22Rv1 (cell line): ENCODE results near the gene ADCY2.

Experiments
- H3K27ac ChIP-seq: fragments of 450-650 bp; 2 replicates; pipeline ENCODE4 v1.5.1; 2017
- ZFX ChIP-seq: fragments of 450-650 bp; IDR thresholded peaks from 2 replicates; pipeline ENCODE4 v1.6.1; 2017; ENCODE audit warnings: antibody characterized with exemption, borderline replicate concordance
- TF ChIP-seq, protein P1 (sequence below): fragments of 450-650 bp; IDR thresholded peaks from 2 replicates; pipeline ENCODE4 v1.5.1; 2017; ENCODE audit warnings: mild to moderate bottlenecking

ADCY2 gene

DNA sequence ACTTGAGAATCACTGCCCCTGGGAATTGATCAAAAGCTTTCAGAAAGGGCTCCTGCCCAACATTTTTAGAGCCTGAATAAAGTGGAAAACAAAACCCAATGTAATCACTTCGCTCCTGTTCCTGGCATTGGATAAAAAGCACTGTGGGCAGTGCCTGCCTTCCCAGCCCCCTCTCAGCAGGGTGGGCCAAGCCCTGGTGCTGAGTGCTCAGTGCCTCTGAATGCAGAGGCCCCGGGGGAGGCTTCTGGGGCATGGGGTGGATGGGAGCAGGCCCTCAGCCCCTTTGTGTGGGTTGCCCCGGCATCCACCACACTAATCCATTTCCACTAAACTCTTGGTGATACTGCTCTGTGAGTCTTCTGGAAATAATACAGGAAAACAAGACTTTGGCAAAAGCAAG is 399.4 kb downstream of the ADCY2 start:
- TF ChIP-seq, protein P1, sequence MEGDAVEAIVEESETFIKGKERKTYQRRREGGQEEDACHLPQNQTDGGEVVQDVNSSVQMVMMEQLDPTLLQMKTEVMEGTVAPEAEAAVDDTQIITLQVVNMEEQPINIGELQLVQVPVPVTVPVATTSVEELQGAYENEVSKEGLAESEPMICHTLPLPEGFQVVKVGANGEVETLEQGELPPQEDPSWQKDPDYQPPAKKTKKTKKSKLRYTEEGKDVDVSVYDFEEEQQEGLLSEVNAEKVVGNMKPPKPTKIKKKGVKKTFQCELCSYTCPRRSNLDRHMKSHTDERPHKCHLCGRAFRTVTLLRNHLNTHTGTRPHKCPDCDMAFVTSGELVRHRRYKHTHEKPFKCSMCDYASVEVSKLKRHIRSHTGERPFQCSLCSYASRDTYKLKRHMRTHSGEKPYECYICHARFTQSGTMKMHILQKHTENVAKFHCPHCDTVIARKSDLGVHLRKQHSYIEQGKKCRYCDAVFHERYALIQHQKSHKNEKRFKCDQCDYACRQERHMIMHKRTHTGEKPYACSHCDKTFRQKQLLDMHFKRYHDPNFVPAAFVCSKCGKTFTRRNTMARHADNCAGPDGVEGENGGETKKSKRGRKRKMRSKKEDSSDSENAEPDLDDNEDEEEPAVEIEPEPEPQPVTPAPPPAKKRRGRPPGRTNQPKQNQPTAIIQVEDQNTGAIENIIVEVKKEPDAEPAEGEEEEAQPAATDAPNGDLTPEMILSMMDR: no peak
- TF ChIP-seq ZFX: no peak
- H3K27ac ChIP-seq: no peak overlapping the region

DNA sequence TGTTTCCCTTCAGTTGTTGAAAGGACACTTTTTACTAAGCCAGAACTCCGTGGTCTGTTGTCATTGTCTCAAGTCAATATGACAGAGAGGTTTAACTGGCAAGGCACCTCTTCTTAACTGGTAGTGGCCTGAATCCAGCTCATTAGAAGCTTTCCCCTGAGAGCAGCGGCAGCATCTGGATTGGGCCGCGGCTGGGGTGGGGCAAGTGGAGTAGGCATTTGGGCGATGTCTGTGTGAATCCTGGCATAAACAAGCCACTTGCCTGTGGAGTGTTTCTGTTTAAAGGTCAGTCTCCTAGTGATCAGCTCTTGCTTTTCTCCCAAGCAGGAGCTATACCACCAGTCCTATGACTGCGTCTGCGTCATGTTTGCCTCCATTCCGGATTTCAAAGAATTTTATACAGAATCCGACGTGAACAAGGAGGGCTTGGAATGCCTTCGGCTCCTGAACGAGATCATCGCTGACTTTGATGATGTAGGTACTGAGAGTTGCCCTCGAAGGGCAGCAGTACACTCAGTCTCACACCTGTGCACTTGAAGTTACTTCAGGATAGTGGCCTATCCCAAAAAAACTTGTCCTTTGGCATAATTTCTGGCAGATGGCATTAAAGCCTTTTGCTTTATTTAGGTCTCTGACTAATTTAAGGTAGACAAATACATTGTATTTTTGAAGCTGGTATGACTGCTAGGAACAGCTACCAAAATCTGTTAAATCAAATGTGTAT is 406.1 kb downstream of the ADCY2 start:
- TF ChIP-seq, protein P1: no peak
- TF ChIP-seq ZFX: no peak
- H3K27ac ChIP-seq: no peak overlapping the region

DNA sequence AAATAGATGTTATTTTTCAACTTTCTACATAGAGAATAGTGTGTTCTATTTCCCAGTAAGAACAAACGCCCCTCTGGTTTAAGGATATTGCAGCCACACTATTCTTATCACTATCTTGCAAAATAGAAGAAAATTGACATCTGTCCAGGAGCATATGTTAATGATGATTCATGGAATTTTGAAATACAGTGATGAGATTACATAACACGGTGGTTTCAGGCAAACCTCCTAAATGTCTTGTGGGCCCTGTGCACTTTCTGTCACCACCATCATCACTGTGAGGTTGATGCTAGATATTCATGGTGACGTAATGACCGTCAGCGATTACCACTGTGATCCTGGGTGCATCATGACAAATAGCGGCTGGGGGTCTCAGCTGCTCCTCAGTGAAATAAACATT is 406.9 kb downstream of the ADCY2 start:
- TF ChIP-seq, protein P1: no peak
- TF ChIP-seq ZFX: no peak
- H3K27ac ChIP-seq: no peak overlapping the region

DNA sequence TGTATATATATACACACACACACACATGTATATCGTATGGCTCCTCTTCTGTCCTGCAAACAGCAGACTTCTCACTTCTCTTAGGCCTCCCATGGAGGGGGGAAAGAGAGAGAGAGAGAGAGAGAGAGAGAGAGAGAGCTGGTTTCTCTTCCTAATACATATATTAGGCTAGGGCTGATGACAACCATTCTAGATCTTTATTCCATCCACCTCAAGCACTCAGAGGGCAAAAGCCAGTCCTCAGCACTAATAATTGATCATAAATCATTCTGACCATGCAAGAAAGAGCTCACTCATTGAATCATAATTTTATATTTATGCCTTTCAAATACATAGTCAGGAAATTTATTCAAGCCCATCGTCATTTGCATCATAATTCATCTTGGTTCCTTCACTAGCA is 408.0 kb downstream of the ADCY2 start:
- TF ChIP-seq ZFX: no peak
- TF ChIP-seq, protein P1: no peak
- no peak overlapping the region for H3K27ac ChIP-seq

DNA sequence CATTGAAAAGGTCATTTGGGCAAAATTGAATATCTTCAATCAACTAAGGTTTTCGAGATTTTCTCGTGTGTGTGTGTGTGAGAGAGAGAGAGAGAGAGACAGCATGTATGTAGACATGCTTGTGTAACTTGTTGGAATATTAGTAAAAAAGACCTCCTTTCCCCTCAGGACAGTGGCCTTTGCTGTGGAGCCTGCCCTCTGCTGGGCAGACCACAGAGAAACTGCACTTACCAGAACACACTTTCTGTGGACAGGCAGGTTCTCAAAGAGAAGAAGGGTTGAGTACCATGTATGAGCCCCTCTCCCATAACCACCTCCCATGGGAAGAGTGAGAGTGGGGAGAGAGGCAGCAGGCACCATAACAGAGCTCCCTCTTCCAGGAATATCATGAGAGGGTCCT is 409.4 kb downstream of the ADCY2 start:
- no peak overlapping the region for H3K27ac ChIP-seq
- TF ChIP-seq, protein P1: peak; percentile 43
- no peak for TF ChIP-seq ZFX

DNA sequence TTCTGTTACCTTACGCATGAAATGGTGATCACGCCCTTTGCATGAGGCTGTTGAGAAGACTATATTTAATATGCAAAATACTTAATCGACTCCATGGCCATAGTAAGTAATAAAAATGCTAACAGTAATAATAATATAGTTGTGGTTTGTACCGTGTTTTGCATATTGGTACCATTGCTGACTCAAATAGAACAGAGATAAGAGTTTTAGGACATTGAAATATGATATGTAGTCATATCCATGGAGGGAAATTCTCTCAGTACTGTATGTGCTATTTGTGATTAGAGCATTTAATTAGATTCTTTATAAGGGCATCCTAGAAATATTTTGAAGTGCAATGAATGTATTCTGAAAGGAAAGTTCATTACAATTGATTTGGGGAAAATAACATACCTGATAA is 413.1 kb downstream of the ADCY2 start:
- TF ChIP-seq, protein P1: no peak
- no peak for TF ChIP-seq ZFX
- H3K27ac ChIP-seq: no peak overlapping the region

DNA sequence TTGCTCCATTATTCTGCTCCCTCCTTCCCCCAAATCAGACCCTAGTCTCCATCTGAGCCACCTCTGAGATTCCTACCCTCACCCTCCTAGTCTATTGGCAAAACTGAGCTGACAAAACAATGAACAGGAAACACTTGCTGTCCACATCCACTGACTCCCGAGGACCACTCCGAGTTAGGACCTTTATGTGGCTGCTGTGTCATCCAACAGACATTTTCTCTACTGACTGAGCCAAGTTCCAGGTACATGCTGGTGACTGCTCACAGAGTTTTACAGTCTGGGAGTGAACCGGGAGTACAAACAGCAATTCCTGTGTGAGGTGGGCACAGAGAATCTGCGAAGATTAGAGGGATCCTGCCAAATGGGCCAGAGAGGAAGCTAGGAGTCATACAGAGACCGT is 415.8 kb downstream of the ADCY2 start:
- H3K27ac ChIP-seq: no peak overlapping the region
- no peak for TF ChIP-seq ZFX
- TF ChIP-seq, protein P1: no peak
